GM23248 (cell line): ENCODE measurements around the gene KRT2. TPM values are rescaled to one million over a fixed set of nuclear protein-coding genes. Genes with fewer than 3 reads are reported as not detected.

ENCODE experiments used
- DNase-seq: peaks from one replicate; pipeline ENCODE4 v3.0.0-alpha.2; 2015
- H2AFZ ChIP-seq: fragments of 200-600 bp; sonication (generic); 2 replicates; pipeline ENCODE4 v1.6.1; 2016; ENCODE audit warnings: antibody characterized with exemption
- H3F3A ChIP-seq: fragments of 200-600 bp; sonication (generic); 2 replicates; pipeline ENCODE4 v1.6.1; 2016; ENCODE audit warnings: mild to moderate bottlenecking, antibody characterized with exemption, mixed run types; ENCODE audit not compliant: insufficient read depth
- H3K27ac ChIP-seq: fragments of 200-600 bp; sonication (generic); 2 replicates; pipeline ENCODE4 v1.5.1; 2016; ENCODE audit warnings: mild to moderate bottlenecking
- H3K27me3 ChIP-seq: fragments of 200-600 bp; sonication (generic); replicated peaks from 2 replicates; pipeline ENCODE4 v1.6.1; 2016; ENCODE audit warnings: mild to moderate bottlenecking; ENCODE audit not compliant: insufficient read depth
- H3K36me3 ChIP-seq: fragments of 200-600 bp; sonication (generic); 2 replicates; pipeline ENCODE4 v1.6.1; 2016; ENCODE audit warnings: low read depth, mild to moderate bottlenecking
- H3K4me1 ChIP-seq: fragments of 200-600 bp; sonication (generic); 2 replicates; pipeline ENCODE4 v1.6.1; 2016; ENCODE audit warnings: mild to moderate bottlenecking; ENCODE audit not compliant: insufficient read depth
- H3K4me2 ChIP-seq: fragments of 200-600 bp; sonication (generic); one replicate; pipeline ENCODE4 v1.6.1; 2016; ENCODE audit warnings: mild to moderate bottlenecking; ENCODE audit not compliant: unreplicated experiment
- H3K4me3 ChIP-seq: fragments of 200-600 bp; sonication (generic); 2 replicates; pipeline ENCODE4 v1.5.1; 2016; ENCODE audit warnings: mild to moderate bottlenecking
- H3K79me2 ChIP-seq: fragments of 200-600 bp; sonication (generic); 2 replicates; pipeline ENCODE4 v1.6.1; 2016; ENCODE audit warnings: mild to moderate bottlenecking; ENCODE audit not compliant: insufficient read depth
- H3K9ac ChIP-seq: fragments of 200-600 bp; sonication (generic); 2 replicates; pipeline ENCODE4 v1.6.1; 2016; ENCODE audit warnings: mild to moderate bottlenecking
- H3K9me2 ChIP-seq: fragments of 200-600 bp; sonication (generic); 2 replicates; pipeline ENCODE4 v1.6.1; 2016; ENCODE audit warnings: mixed run types, mild to moderate bottlenecking, moderate library complexity; ENCODE audit not compliant: insufficient read depth
- H3K9me3 ChIP-seq: fragments of 200-600 bp; sonication (generic); one replicate; pipeline ENCODE4 v1.6.1; 2017; ENCODE audit warnings: low read depth
- H4K20me1 ChIP-seq: fragments of 200-600 bp; sonication (generic); 2 replicates; pipeline ENCODE4 v1.6.0; 2016; ENCODE audit not compliant: insufficient read depth
- EZH2 ChIP-seq: fragments of 200-600 bp; sonication (generic); IDR thresholded peaks from 2 replicates; pipeline ENCODE4 v1.6.1; 2018; ENCODE audit warnings: antibody characterized with exemption, mild to moderate bottlenecking; ENCODE audit not compliant: insufficient read depth, poor library complexity, severe bottlenecking
- EZH2phosphoT487 ChIP-seq: fragments of 200-600 bp; sonication (generic); IDR thresholded peaks from 2 replicates; pipeline ENCODE4 v1.6.1; 2018; ENCODE audit warnings: antibody characterized with exemption, moderate library complexity, mild to moderate bottlenecking, low read depth; ENCODE audit not compliant: insufficient read depth
- WGBS, 2 experiments: methylation state at CpG; one replicate each; pipeline ENCODE4 v1.1.6; 2015 to 2017; ENCODE audit warnings: low lambda C conversion rate in 2 of 2, low coverage in 1 of 2; ENCODE audit errors: missing lambda C conversion rate in 2 of 2; 5-methylcytosine and 5-hydroxymethylcytosine counted together
- in situ Hi-C: fragments of 300-500 bp; cut with MboI; formaldehyde crosslinking; loops from 2 replicates; pipeline ENCODE4 v1.15.0; 2020
- polyA plus RNA-seq: library from polyadenylated mRNA; unstranded; fragments of >200 nt; fragmentation: Nextera tagmentation; extraction: Ambion mirVana; gene quantifications from 2 replicates; pipeline ENCODE4 v1.2.1, GENCODE V29; 2016
- total RNA-seq: library from RNA; depleted of rRNA; stranded (reverse); fragments of >200 nt; shearing (Covaris generic); gene quantifications from 2 replicates; pipeline ENCODE4 v1.2.3, GENCODE V29; 2014

The KRT2 gene
- total and polyA plus RNA-seq, 2 experiments from 2014 or later = not detected

GRCh38 chr12:52617403-52617785 lies 34.6 kb downstream of the KRT2 start:
- WGBS, 2 experiments = 66 to 67% methylated on average over 7 of the region's 7 CpGs
- no peaks in the 10 kb centered on the region for H3K36me3 ChIP-seq
- no peaks in the 10 kb centered on the region for H3K9me2 ChIP-seq
- TF ChIP-seq EZH2phosphoT487 (no peak), EZH2 (no peak)
- in situ Hi-C loops = no loop called here
- peaks cover 14% of the 10 kb centered on the region for H3K27me3 ChIP-seq
- no peak overlapping the region for H3K9ac ChIP-seq
- H3K4me2 ChIP-seq = no peak overlapping the region
- no peaks in the 10 kb centered on the region for H3K79me2 ChIP-seq
- H3K9me3 ChIP-seq = no peaks in the 10 kb centered on the region
- H4K20me1 ChIP-seq = no peaks in the 10 kb centered on the region
- no peaks in the 10 kb centered on the region for H3F3A ChIP-seq
- no peak overlapping the region for H2AFZ ChIP-seq
- H3K4me3 ChIP-seq = no peak overlapping the region
- H3K27ac ChIP-seq = no peak overlapping the region
- peaks cover 8% of the 10 kb centered on the region; the same call in 1 of the 2 replicates for H3K4me1 ChIP-seq
- DNase-seq = no peak

GRCh38 chr12:52616680-52617402 lies 35.2 kb downstream of the KRT2 start:
- 69 to 72% methylated on average over 10 of the region's 10 CpGs for WGBS, 2 experiments

GRCh38 chr12:52615912-52616311 lies 36.1 kb downstream of the KRT2 start:
- 84 to 86% methylated on average over 9 of the region's 9 CpGs for WGBS, 2 experiments
- no peak overlapping the region for H2AFZ ChIP-seq
- no peak for DNase-seq
- no peak overlapping the region for H3K9ac ChIP-seq
- H3K4me2 ChIP-seq = no peak overlapping the region
- no peak for TF ChIP-seq EZH2phosphoT487
- no peak for TF ChIP-seq EZH2
- H3K36me3 ChIP-seq = no peaks in the 10 kb centered on the region
- no peak overlapping the region for H3K4me3 ChIP-seq
- H3K27ac ChIP-seq = no peak overlapping the region
- no peaks in the 10 kb centered on the region for H3K9me2 ChIP-seq
- H3K27me3 ChIP-seq = peaks cover 14% of the 10 kb centered on the region
- in situ Hi-C loops = no loop called here
- H3F3A ChIP-seq = no peaks in the 10 kb centered on the region
- H3K79me2 ChIP-seq = no peaks in the 10 kb centered on the region
- peaks cover 8% of the 10 kb centered on the region; the same call in 1 of the 2 replicates for H3K4me1 ChIP-seq
- H3K9me3 ChIP-seq = no peaks in the 10 kb centered on the region
- H4K20me1 ChIP-seq = no peaks in the 10 kb centered on the region

More at GRCh38 chr12:52616680-52617402, 35.2 kb downstream of the KRT2 start:
- Histone ChIP-seq H3K27ac (no peak overlapping the region), H3K4me2 (no peak overlapping the region), H3K79me2 (no peaks in the 10 kb centered on the region), H3K27me3 (peaks cover 14% of the 10 kb centered on the region), H3K36me3 (no peaks in the 10 kb centered on the region), H3K9ac (no peak overlapping the region), H3K4me1 (peaks cover 8% of the 10 kb centered on the region; the same call in 1 of the 2 replicates), H3K9me2 (no peaks in the 10 kb centered on the region), H3K4me3 (no peak overlapping the region), H3F3A (no peaks in the 10 kb centered on the region), H2AFZ (no peak overlapping the region), H3K9me3 (no peaks in the 10 kb centered on the region), H4K20me1 (no peaks in the 10 kb centered on the region)
- no peak for TF ChIP-seq EZH2phosphoT487
- TF ChIP-seq EZH2 = no peak
- in situ Hi-C loops = no loop called here
- no peak for DNase-seq

GRCh38 chr12:52615208-52615868 lies 36.7 kb downstream of the KRT2 start:
- Histone ChIP-seq H3F3A (no peaks in the 10 kb centered on the region), H3K4me2 (no peak overlapping the region), H3K9ac (no peak overlapping the region), H4K20me1 (no peaks in the 10 kb centered on the region), H3K27me3 (peaks cover 14% of the 10 kb centered on the region), H2AFZ (no peak overlapping the region), H3K27ac (no peak overlapping the region), H3K36me3 (no peaks in the 10 kb centered on the region), H3K79me2 (no peaks in the 10 kb centered on the region), H3K9me2 (no peaks in the 10 kb centered on the region), H3K4me3 (no peak overlapping the region), H3K4me1 (peaks cover 8% of the 10 kb centered on the region; the same call in 1 of the 2 replicates), H3K9me3 (no peaks in the 10 kb centered on the region)
- peak; percentile 76 for DNase-seq
- TF ChIP-seq EZH2phosphoT487 = no peak
- TF ChIP-seq EZH2 = no peak
- in situ Hi-C loops = no loop called here
- 54 to 66% methylated on average over 6 of the region's 6 CpGs for WGBS, 2 experiments
